Measurements from ENCODE around the gene MKRN2. TPM values are rescaled to one million over a fixed set of nuclear protein-coding genes. Genes with fewer than 3 reads are reported as not detected.
A peak's percentile ranks its signal among the peaks of the same experiment; 100 is the strongest.

MKRN2 gene
- total RNA-seq, 1 donor from 2014 or later, result 34.2 TPM

- no peak for DNase-seq (ENCODE audit: low read depth)
- peak; percentile 25 for TF ChIP-seq CTCF (conservative IDR thresholded peaks at IDR 0.05; ENCODE audit: low read depth, low read length)
These were observed 21.9 kb downstream of the MKRN2 start for GRCh38 chr3:12578742-12579141.

GRCh38 chr3:12579456-12579855 lies 22.6 kb downstream of the MKRN2 start:
- no peak overlapping the region for H3K4me3 ChIP-seq (ENCODE audit: low read depth, low read length)
- no peak for DNase-seq (ENCODE audit: low read depth)
- no peak for TF ChIP-seq CTCF (conservative IDR thresholded peaks at IDR 0.05; ENCODE audit: low read depth, low read length)

More at GRCh38 chr3:12578742-12579141, 21.9 kb downstream of the MKRN2 start:
- H3K4me3 ChIP-seq (ENCODE audit: low read depth, low read length), result no peak overlapping the region

DNA sequence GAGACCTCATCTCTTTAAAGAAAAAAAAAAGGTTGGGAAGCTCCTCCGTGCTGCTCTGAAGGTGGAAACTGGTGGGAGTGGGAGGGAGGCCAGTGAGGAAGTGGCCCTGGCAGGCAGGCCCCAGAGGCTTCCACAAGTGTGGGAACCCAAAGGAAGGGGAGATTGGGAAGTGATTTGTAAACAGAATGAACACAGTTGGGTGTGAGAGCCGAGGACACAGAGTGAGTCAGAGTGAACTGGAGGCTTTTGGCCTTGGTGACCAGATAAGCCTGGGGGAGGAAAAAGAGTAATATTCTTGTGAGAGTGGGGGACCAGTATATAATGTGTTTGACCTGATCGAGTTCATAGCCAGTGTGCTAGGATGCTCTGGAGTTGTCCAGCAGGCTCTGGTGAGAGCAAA lies 23.0 kb downstream of the MKRN2 start:
- no peak for TF ChIP-seq CTCF (conservative IDR thresholded peaks at IDR 0.05; ENCODE audit: low read depth, low read length)
- H3K4me3 ChIP-seq (ENCODE audit: low read depth, low read length), result no peak overlapping the region
- DNase-seq (ENCODE audit: low read depth), result no peak

DNA sequence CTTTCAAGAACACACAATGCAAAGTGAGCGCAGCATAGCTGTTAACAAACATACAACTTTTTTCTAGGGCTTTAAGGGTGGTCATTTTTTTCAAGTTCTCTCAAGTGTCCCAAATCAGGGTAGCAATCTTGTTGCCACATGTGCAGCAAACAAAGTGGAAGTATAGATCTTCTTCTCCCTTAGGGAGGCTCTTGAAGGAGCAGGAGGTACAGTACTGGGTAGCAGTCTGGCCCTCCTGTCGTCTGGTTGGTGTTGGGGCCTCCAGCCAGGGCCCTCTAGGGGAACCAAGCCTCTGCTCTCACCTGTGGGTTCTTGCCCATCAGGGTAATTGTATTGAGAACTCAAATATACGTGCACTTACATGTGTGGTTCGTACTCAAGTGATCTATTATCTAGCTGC lies 25.8 kb downstream of the MKRN2 start:
- no peak overlapping the region for H3K4me3 ChIP-seq (ENCODE audit: low read depth, low read length)
- no peak for TF ChIP-seq CTCF (conservative IDR thresholded peaks at IDR 0.05; ENCODE audit: low read depth, low read length)
- DNase-seq (ENCODE audit: low read depth), result no peak

GRCh38 chr3:12583280-12583679 lies 26.4 kb downstream of the MKRN2 start:
- no peak for TF ChIP-seq CTCF (conservative IDR thresholded peaks at IDR 0.05; ENCODE audit: low read depth, low read length)
- DNase-seq (ENCODE audit: low read depth), result no peak
- H3K4me3 ChIP-seq (ENCODE audit: low read depth, low read length), result no peak overlapping the region

GRCh38 chr3:12584083-12584482 lies 27.2 kb downstream of the MKRN2 start:
- DNase-seq (ENCODE audit: low read depth), result no peak
- no peak for TF ChIP-seq CTCF (conservative IDR thresholded peaks at IDR 0.05; ENCODE audit: low read depth, low read length)
- H3K4me3 ChIP-seq (ENCODE audit: low read depth, low read length), result no peak overlapping the region

GRCh38 chr3:12585181-12585580 lies 28.3 kb downstream of the MKRN2 start:
- no peak for TF ChIP-seq CTCF (conservative IDR thresholded peaks at IDR 0.05; ENCODE audit: low read depth, low read length)
- no peak for DNase-seq (ENCODE audit: low read depth)
- H3K4me3 ChIP-seq (ENCODE audit: low read depth, low read length), result no peak overlapping the region

Measured in epithelial cell of proximal tubule (primary cell).